IPS-20b (cell line): Measurements from ENCODE around the gene ODF2.

Experiments used
- H3K27ac ChIP-seq: one replicate; pipeline ENCODE4 v1.5.1; 2013; ENCODE audit warnings: low read length
- H3K27me3 ChIP-seq: 2 replicates; pipeline ENCODE4 v1.6.1; 2013; ENCODE audit warnings: mild to moderate bottlenecking, low read length, inconsistent platforms; ENCODE audit not compliant: insufficient read depth
- H3K36me3 ChIP-seq: 2 replicates; pipeline ENCODE4 v1.6.1; 2013; ENCODE audit warnings: low read depth, mild to moderate bottlenecking, inconsistent platforms, low read length, moderate library complexity; ENCODE audit not compliant: insufficient read depth
- H3K4me1 ChIP-seq: 2 replicates; pipeline ENCODE4 v1.6.1; 2013; ENCODE audit warnings: mild to moderate bottlenecking, control low read depth, inconsistent platforms, low read length, moderate library complexity; ENCODE audit not compliant: insufficient read depth
- H3K4me3 ChIP-seq: 2 replicates; pipeline ENCODE4 v1.5.1; 2013; ENCODE audit warnings: mild to moderate bottlenecking, low read length, inconsistent platforms
- H3K9ac ChIP-seq: 2 replicates; pipeline ENCODE4 v1.6.1; 2013; ENCODE audit warnings: low read depth, mild to moderate bottlenecking, inconsistent platforms, low read length, moderate library complexity
- H3K9me3 ChIP-seq: 2 replicates; pipeline ENCODE4 v1.6.1; 2013; ENCODE audit warnings: mild to moderate bottlenecking, low read depth, low read length, inconsistent platforms; ENCODE audit not compliant: insufficient read depth

Gene ODF2

GRCh38 chr9:128459011-128459410 lies 3.2 kb downstream of the ODF2 start:
- peaks cover 13% of the 10 kb centered on the region for H3K36me3 ChIP-seq
- no peak overlapping the region for H3K27ac ChIP-seq
- H3K4me1 ChIP-seq: peaks cover 3% of the 10 kb centered on the region; the same call in 1 of the 2 replicates
- H3K4me3 ChIP-seq: no peak overlapping the region
- H3K9me3 ChIP-seq: no peaks in the 10 kb centered on the region
- no peak overlapping the region for H3K9ac ChIP-seq
- H3K27me3 ChIP-seq: peaks cover 68% of the 10 kb centered on the region

- Histone ChIP-seq H3K9me3 (no peaks in the 10 kb centered on the region), H3K36me3 (peaks cover 3% of the 10 kb centered on the region; the same call in 1 of the 2 replicates), H3K9ac (no peak overlapping the region), H3K27me3 (no peaks in the 10 kb centered on the region), H3K4me1 (no peaks in the 10 kb centered on the region), H3K4me3 (no peak overlapping the region), H3K27ac (no peak overlapping the region)
Observed at GRCh38 chr9:128469070-128469469, 13.3 kb downstream of the ODF2 start.

- no peaks in the 10 kb centered on the region for H3K4me1 ChIP-seq
- H3K27ac ChIP-seq: no peak overlapping the region
- H3K36me3 ChIP-seq: peaks cover 3% of the 10 kb centered on the region; the same call in 1 of the 2 replicates
- no peaks in the 10 kb centered on the region for H3K27me3 ChIP-seq
- H3K4me3 ChIP-seq: no peak overlapping the region
- H3K9me3 ChIP-seq: no peaks in the 10 kb centered on the region
- H3K9ac ChIP-seq: no peak overlapping the region
Observed at GRCh38 chr9:128470560-128470959, 14.8 kb downstream of the ODF2 start.

- H3K27me3 ChIP-seq: no peaks in the 10 kb centered on the region
- H3K27ac ChIP-seq: no peak overlapping the region
- H3K9me3 ChIP-seq: no peaks in the 10 kb centered on the region
- H3K9ac ChIP-seq: no peak overlapping the region
- H3K4me3 ChIP-seq: no peak overlapping the region
- no peaks in the 10 kb centered on the region for H3K36me3 ChIP-seq
- no peaks in the 10 kb centered on the region for H3K4me1 ChIP-seq
Observed at GRCh38 chr9:128473104-128473503, 17.3 kb downstream of the ODF2 start.

- Histone ChIP-seq H3K36me3 (no peaks in the 10 kb centered on the region), H3K27me3 (no peaks in the 10 kb centered on the region), H3K9me3 (no peaks in the 10 kb centered on the region), H3K9ac (no peak overlapping the region), H3K27ac (no peak overlapping the region), H3K4me3 (no peak overlapping the region), H3K4me1 (no peaks in the 10 kb centered on the region)
Observed at GRCh38 chr9:128475867-128476266, 20.1 kb downstream of the ODF2 start.

- H3K27me3 ChIP-seq: no peaks in the 10 kb centered on the region
- H3K4me3 ChIP-seq: no peak overlapping the region
- H3K27ac ChIP-seq: no peak overlapping the region
- no peak overlapping the region for H3K9ac ChIP-seq
- H3K9me3 ChIP-seq: no peaks in the 10 kb centered on the region
- H3K36me3 ChIP-seq: peaks cover 8% of the 10 kb centered on the region; the same call in 1 of the 2 replicates
- H3K4me1 ChIP-seq: no peaks in the 10 kb centered on the region
Observed at GRCh38 chr9:128479262-128479661, 23.5 kb downstream of the ODF2 start.

- Histone ChIP-seq H3K27me3 (no peaks in the 10 kb centered on the region), H3K27ac (no peak overlapping the region), H3K4me1 (no peaks in the 10 kb centered on the region), H3K9ac (no peak overlapping the region), H3K9me3 (no peaks in the 10 kb centered on the region), H3K36me3 (peaks cover 8% of the 10 kb centered on the region), H3K4me3 (no peak overlapping the region)
Observed at GRCh38 chr9:128481561-128481960, 25.8 kb downstream of the ODF2 start.

- no peak overlapping the region for H3K9ac ChIP-seq
- H3K4me1 ChIP-seq: no peaks in the 10 kb centered on the region
- no peak overlapping the region for H3K4me3 ChIP-seq
- H3K27me3 ChIP-seq: no peaks in the 10 kb centered on the region
- H3K36me3 ChIP-seq: peaks cover 8% of the 10 kb centered on the region
- no peaks in the 10 kb centered on the region for H3K9me3 ChIP-seq
- H3K27ac ChIP-seq: no peak overlapping the region
Observed at GRCh38 chr9:128482186-128482585, 26.4 kb downstream of the ODF2 start.

- H3K9me3 ChIP-seq: no peaks in the 10 kb centered on the region
- no peak overlapping the region for H3K9ac ChIP-seq
- H3K4me1 ChIP-seq: no peaks in the 10 kb centered on the region
- peaks cover 12% of the 10 kb centered on the region for H3K36me3 ChIP-seq
- no peaks in the 10 kb centered on the region for H3K27me3 ChIP-seq
- H3K27ac ChIP-seq: no peak overlapping the region
- no peak overlapping the region for H3K4me3 ChIP-seq
Observed at GRCh38 chr9:128484686-128485413, 29.0 kb downstream of the ODF2 start.

GRCh38 chr9:128485414-128485855 lies 29.6 kb downstream of the ODF2 start:
- H3K9ac ChIP-seq: no peak overlapping the region
- H3K27me3 ChIP-seq: no peaks in the 10 kb centered on the region
- H3K27ac ChIP-seq: no peak overlapping the region
- H3K4me3 ChIP-seq: no peak overlapping the region
- H3K9me3 ChIP-seq: no peaks in the 10 kb centered on the region
- H3K4me1 ChIP-seq: no peaks in the 10 kb centered on the region
- peaks cover 12% of the 10 kb centered on the region for H3K36me3 ChIP-seq

GRCh38 chr9:128486201-128486600 lies 30.4 kb downstream of the ODF2 start:
- no peaks in the 10 kb centered on the region for H3K27me3 ChIP-seq
- H3K9ac ChIP-seq: no peak overlapping the region
- no peak overlapping the region for H3K27ac ChIP-seq
- H3K4me1 ChIP-seq: no peaks in the 10 kb centered on the region
- no peak overlapping the region for H3K4me3 ChIP-seq
- H3K9me3 ChIP-seq: no peaks in the 10 kb centered on the region
- H3K36me3 ChIP-seq: peaks cover 12% of the 10 kb centered on the region

- H3K4me3 ChIP-seq: no peak overlapping the region
- H3K4me1 ChIP-seq: no peaks in the 10 kb centered on the region
- no peaks in the 10 kb centered on the region for H3K27me3 ChIP-seq
- peaks cover 15% of the 10 kb centered on the region; the same call in 1 of the 2 replicates for H3K36me3 ChIP-seq
- H3K27ac ChIP-seq: no peak overlapping the region
- H3K9ac ChIP-seq: no peak overlapping the region
- H3K9me3 ChIP-seq: no peaks in the 10 kb centered on the region
Observed at GRCh38 chr9:128493424-128493823, 37.6 kb downstream of the ODF2 start.
